ENCODE data around the gene NUCKS1. TPM values are rescaled to one million over a fixed set of nuclear protein-coding genes. Genes with fewer than 3 reads are reported as not detected.

NUCKS1 gene
- total RNA-seq, 2 experiments from 2014 or later = 145 to 177 TPM

GRCh38 chr1:205760606-205761005 lies 10.6 kb upstream of the NUCKS1 start:
- TF ChIP-seq, protein P1, sequence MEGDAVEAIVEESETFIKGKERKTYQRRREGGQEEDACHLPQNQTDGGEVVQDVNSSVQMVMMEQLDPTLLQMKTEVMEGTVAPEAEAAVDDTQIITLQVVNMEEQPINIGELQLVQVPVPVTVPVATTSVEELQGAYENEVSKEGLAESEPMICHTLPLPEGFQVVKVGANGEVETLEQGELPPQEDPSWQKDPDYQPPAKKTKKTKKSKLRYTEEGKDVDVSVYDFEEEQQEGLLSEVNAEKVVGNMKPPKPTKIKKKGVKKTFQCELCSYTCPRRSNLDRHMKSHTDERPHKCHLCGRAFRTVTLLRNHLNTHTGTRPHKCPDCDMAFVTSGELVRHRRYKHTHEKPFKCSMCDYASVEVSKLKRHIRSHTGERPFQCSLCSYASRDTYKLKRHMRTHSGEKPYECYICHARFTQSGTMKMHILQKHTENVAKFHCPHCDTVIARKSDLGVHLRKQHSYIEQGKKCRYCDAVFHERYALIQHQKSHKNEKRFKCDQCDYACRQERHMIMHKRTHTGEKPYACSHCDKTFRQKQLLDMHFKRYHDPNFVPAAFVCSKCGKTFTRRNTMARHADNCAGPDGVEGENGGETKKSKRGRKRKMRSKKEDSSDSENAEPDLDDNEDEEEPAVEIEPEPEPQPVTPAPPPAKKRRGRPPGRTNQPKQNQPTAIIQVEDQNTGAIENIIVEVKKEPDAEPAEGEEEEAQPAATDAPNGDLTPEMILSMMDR (IDR thresholded peaks at IDR 0.05) = no peak

GRCh38 chr1:205756552-205756951 lies 6.6 kb upstream of the NUCKS1 start:
- ChIA-PET POLR2A (no interaction called here), CTCF (interaction anchor here (0.9 kb wide), 1 partner anchor 43 kb away, joined by 3 read pairs; no protein-coding TSS in a partner anchor)
- DNase-seq (no peak), ATAC-seq (no peak)
- H3K9me3 Mint-ChIP-seq = no peaks in the 10 kb centered on the region
- H3K36me3 Mint-ChIP-seq (ENCODE audit: low read depth) = no peaks in the 10 kb centered on the region
- peaks cover 3% of the 10 kb centered on the region for H3K4me1 Mint-ChIP-seq (ENCODE audit: low read depth)
- TF ChIP-seq, protein P1 (IDR thresholded peaks at IDR 0.05) = no peak
- no peak overlapping the region for H3K27ac Mint-ChIP-seq
- no peaks in the 10 kb centered on the region for H3K27me3 Mint-ChIP-seq
- no peak overlapping the region for H3K4me3 Mint-ChIP-seq
- intact Hi-C loops (cut with micrococcal nuclease) = no loop called here

More at GRCh38 chr1:205760606-205761005, 10.6 kb upstream of the NUCKS1 start:
- intact Hi-C loops (cut with micrococcal nuclease) = no loop called here
- no peaks in the 10 kb centered on the region for H3K9me3 Mint-ChIP-seq
- no peaks in the 10 kb centered on the region for H3K36me3 Mint-ChIP-seq (ENCODE audit: low read depth)
- peaks cover 14% of the 10 kb centered on the region for H3K4me1 Mint-ChIP-seq (ENCODE audit: low read depth)
- ATAC-seq = no peak
- no peak overlapping the region for H3K4me3 Mint-ChIP-seq
- no peak for DNase-seq
- H3K27ac Mint-ChIP-seq = no peak overlapping the region
- ChIA-PET POLR2A (interaction anchor here (0.9 to 1.9 kb wide), 3 partner anchors 10 to 29 kb away, joined by 3 to 6 read pairs (median 4); no protein-coding TSS in a partner anchor), CTCF (interaction anchor here (1.1 to 1.2 kb wide), 2 partner anchors 49 to 217 kb away, joined by 3 read pairs; no protein-coding TSS in a partner anchor)
- H3K27me3 Mint-ChIP-seq = no peaks in the 10 kb centered on the region

GRCh38 chr1:205754857-205755256 lies 4.9 kb upstream of the NUCKS1 start:
- intact Hi-C loops (cut with micrococcal nuclease) = no loop called here
- Mint-ChIP-seq H3K27ac (no peak overlapping the region), H3K4me1 (ENCODE audit: low read depth) (peaks cover 11% of the 10 kb centered on the region), H3K27me3 (no peaks in the 10 kb centered on the region), H3K4me3 (no peak overlapping the region), H3K9me3 (no peaks in the 10 kb centered on the region), H3K36me3 (ENCODE audit: low read depth) (peaks cover 2% of the 10 kb centered on the region)
- CTCF ChIA-PET = interaction anchor here (1.0 to 1.4 kb wide), 2 partner anchors 9 to 16 kb away, joined by 3 to 4 read pairs; no protein-coding TSS in a partner anchor
- ATAC-seq = no peak
- POLR2A ChIA-PET = interaction anchor here (0.7 to 2.0 kb wide), 3 partner anchors 9 to 19 kb away, joined by 3 to 6 read pairs (median 3); no protein-coding TSS in a partner anchor
- no peak for DNase-seq
- TF ChIP-seq, protein P1 (IDR thresholded peaks at IDR 0.05) = no peak

DNA sequence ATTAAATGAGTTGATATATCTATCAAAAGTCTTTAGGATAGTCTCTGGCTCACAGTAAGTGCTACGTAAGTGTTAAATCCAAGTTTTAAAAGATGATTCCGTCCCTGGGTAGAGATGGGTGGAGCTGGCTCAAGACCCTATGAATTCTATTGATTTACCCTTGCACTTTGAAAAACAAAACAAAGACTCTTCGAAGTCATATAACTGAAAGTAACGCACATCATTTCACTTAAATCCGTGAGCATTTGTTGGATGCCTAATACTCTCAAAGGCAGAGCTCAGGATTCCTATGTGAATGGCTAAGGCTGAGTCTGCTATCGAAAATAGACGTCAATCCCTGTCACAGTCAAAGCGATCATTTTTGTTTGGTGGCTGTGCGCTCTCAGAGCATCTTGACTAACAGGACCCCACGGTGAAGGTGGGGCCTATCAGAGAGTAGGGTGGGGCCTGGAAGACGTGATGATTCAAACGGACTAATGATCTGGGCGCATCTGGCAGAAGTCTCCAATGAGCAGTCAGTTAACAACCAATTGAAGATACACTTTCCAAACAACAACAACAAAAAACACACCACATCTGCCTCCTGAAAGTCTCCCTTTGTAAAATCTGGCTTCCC lies 1.2 kb upstream of the NUCKS1 start:
- Mint-ChIP-seq H3K9me3 (no peaks in the 10 kb centered on the region), H3K36me3 (ENCODE audit: low read depth) (peaks cover 29% of the 10 kb centered on the region), H3K4me3 (peak overlapping the region; percentile 87), H3K27ac (peak overlapping the region; percentile 99), H3K27me3 (no peaks in the 10 kb centered on the region), H3K4me1 (ENCODE audit: low read depth) (peaks cover 27% of the 10 kb centered on the region)
- ATAC-seq (no peak), DNase-seq (no peak)
- TF ChIP-seq, protein P1 (IDR thresholded peaks at IDR 0.05) = no peak
- ChIA-PET POLR2A (interaction anchor here (0.7 to 3.9 kb wide), 5 partner anchors 9 to 21 kb away, joined by 3 to 61 read pairs (median 4); partner anchors contain the start of gene RAB29), CTCF (interaction anchor here (1.3 kb wide), 1 partner anchor 119 kb away, joined by 3 read pairs; no protein-coding TSS in a partner anchor)
- intact Hi-C loops (cut with micrococcal nuclease) = no loop called here
